Hepatocyte (in vitro differentiated cells): ENCODE data around the gene MARK2.

Experiments used
- EZH2 ChIP-seq: fragments of 200-600 bp; sonication (generic); IDR thresholded peaks from 2 replicates; pipeline ENCODE4 v1.6.1; 2016; ENCODE audit warnings: antibody characterized with exemption, mild to moderate bottlenecking, borderline replicate concordance
- EZH2phosphoT487 ChIP-seq: fragments of 200-600 bp; sonication (generic); IDR thresholded peaks from one replicate; pipeline ENCODE4 v1.6.1; 2018; ENCODE audit warnings: antibody characterized with exemption, mild to moderate bottlenecking, low read depth, moderate library complexity; ENCODE audit not compliant: unreplicated experiment, severe bottlenecking
- TF ChIP-seq, protein P1 (sequence below): fragments of 200-600 bp; sonication (generic); IDR thresholded peaks from 2 replicates; pipeline ENCODE4 v1.5.1; 2016; ENCODE audit warnings: antibody characterized with exemption, mild to moderate bottlenecking; ENCODE audit not compliant: poor library complexity

DNA sequence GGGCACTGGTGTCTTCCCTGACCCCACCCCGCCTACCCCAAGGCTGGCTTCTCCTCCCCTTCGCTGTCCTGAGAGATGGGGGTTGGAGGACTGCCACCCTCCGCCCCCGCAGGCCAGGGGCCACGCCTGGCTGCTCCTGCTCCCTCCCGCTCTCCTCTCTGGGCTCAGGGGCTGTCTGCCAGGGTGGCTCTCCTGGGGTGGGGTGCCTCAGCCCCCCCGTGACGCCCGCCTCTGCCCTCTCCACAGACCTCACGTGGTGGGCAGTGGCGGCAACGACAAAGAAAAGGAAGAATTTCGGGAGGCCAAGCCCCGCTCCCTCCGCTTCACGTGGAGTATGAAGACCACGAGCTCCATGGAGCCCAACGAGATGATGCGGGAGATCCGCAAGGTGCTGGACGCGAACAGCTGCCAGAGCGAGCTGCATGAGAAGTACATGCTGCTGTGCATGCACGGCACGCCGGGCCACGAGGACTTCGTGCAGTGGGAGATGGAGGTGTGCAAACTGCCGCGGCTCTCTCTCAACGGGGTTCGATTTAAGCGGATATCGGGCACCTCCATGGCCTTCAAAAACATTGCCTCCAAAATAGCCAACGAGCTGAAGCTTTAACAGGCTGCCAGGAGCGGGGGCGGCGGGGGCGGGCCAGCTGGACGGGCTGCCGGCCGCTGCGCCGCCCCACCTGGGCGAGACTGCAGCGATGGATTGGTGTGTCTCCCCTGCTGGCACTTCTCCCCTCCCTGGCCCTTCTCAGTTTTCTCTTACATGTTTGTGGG is 69.9 kb downstream of the MARK2 start:
- TF ChIP-seq, protein P1, sequence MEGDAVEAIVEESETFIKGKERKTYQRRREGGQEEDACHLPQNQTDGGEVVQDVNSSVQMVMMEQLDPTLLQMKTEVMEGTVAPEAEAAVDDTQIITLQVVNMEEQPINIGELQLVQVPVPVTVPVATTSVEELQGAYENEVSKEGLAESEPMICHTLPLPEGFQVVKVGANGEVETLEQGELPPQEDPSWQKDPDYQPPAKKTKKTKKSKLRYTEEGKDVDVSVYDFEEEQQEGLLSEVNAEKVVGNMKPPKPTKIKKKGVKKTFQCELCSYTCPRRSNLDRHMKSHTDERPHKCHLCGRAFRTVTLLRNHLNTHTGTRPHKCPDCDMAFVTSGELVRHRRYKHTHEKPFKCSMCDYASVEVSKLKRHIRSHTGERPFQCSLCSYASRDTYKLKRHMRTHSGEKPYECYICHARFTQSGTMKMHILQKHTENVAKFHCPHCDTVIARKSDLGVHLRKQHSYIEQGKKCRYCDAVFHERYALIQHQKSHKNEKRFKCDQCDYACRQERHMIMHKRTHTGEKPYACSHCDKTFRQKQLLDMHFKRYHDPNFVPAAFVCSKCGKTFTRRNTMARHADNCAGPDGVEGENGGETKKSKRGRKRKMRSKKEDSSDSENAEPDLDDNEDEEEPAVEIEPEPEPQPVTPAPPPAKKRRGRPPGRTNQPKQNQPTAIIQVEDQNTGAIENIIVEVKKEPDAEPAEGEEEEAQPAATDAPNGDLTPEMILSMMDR = no peak
- no peak for TF ChIP-seq EZH2phosphoT487
- TF ChIP-seq EZH2 = no peak
